ENCODE results near the gene MEF2D.

MEF2D gene

GRCh38 chr1:156523801-156524480 lies 23.4 kb upstream of the MEF2D start:
- DNase-seq, result no peak

- DNase-seq, result no peak
Observed at GRCh38 chr1:156522443-156522970, 21.9 kb upstream of the MEF2D start.

GRCh38 chr1:156517748-156518147 lies 17.2 kb upstream of the MEF2D start:
- DNase-seq, result no peak

GRCh38 chr1:156516821-156517220 lies 16.2 kb upstream of the MEF2D start:
- DNase-seq, result no peak

GRCh38 chr1:156515956-156516355 lies 15.4 kb upstream of the MEF2D start:
- DNase-seq, result no peak

GRCh38 chr1:156513185-156513584 lies 12.6 kb upstream of the MEF2D start:
- DNase-seq, result no peak

- DNase-seq, result no peak
Observed at GRCh38 chr1:156511644-156512043, 11.1 kb upstream of the MEF2D start.

- no peak for DNase-seq
Observed at GRCh38 chr1:156510709-156511108, 10.1 kb upstream of the MEF2D start.

- no peak for DNase-seq
Observed at GRCh38 chr1:156509424-156510034, 9.0 kb upstream of the MEF2D start.

GRCh38 chr1:156508955-156509234 lies 8.3 kb upstream of the MEF2D start:
- DNase-seq, result no peak

GRCh38 chr1:156508205-156508954 lies 7.8 kb upstream of the MEF2D start:
- no peak for DNase-seq

- DNase-seq, result no peak
Observed at GRCh38 chr1:156506450-156506849, 5.9 kb upstream of the MEF2D start.

GRCh38 chr1:156505679-156506298 lies 5.2 kb upstream of the MEF2D start:
- no peak for DNase-seq

- DNase-seq, result peak; percentile 94
Observed at GRCh38 chr1:156504821-156505678, 4.5 kb upstream of the MEF2D start.

GRCh38 chr1:156504438-156504813 lies 3.9 kb upstream of the MEF2D start:
- DNase-seq, result no peak

GRCh38 chr1:156503698-156504437 lies 3.3 kb upstream of the MEF2D start:
- no peak for DNase-seq

GRCh38 chr1:156502894-156503697 lies 2.5 kb upstream of the MEF2D start:
- DNase-seq, result no peak

- DNase-seq, result no peak
Observed at GRCh38 chr1:156502391-156502893, 1.9 kb upstream of the MEF2D start.

GRCh38 chr1:156500793-156501506 lies 375 bp upstream of the MEF2D start:
- DNase-seq, result peak; percentile 74

Data from NCI-H187 treated with DMSO at 0.1 percent for 48 hours (cell line).